ENCODE data around the gene TEX2. TPM values are rescaled to one million over a fixed set of nuclear protein-coding genes. Genes with fewer than 3 reads are reported as not detected.
"Not testable (repeated sequence)": the region's sequence is repeated elsewhere in the genome, so short reads cannot be mapped to it uniquely, and the experiment has no call there.

The TEX2 gene
- total RNA-seq, 1 experiment from 2014 or later, result 35.1 TPM

DNA sequence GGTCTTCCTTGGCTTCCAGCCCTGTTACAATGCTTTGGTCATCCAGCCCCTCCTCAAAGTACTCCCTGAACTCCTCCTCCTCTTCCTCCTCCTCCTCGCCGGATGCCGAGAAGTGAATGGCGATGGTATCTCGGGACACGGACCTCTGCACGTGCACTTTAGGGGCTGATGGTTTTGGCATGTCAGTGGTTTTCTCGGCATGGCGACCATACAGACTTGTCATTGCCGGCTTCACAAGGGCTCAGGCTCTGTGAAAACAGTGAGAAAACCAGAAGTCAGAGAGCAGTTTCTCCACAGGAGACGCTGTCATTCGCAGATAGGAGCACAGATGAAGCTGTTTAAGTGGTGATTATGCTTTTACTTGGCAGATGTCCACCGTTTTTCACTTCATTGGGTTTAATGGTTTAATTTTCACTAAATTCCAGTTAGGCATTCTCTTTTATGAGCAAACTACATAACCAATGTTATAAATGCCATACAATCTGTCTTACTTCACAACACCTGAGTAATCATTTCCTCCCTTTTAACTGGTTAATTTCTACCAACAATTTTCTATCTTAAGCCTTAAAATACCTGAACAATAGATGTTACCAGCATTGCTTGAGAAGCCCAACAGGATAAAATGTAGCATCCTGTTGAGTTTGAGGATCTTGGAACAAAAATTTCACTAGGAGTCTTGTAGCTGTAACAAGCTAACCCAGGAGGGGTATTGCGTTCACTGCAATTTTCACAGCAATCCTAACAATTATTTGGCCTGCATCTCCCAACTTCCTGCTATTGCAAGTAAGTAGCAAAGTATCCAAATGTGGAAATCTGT lies 48.9 kb downstream of the TEX2 start:
- DNase-seq (ENCODE audit: low read depth), result no peak

DNA sequence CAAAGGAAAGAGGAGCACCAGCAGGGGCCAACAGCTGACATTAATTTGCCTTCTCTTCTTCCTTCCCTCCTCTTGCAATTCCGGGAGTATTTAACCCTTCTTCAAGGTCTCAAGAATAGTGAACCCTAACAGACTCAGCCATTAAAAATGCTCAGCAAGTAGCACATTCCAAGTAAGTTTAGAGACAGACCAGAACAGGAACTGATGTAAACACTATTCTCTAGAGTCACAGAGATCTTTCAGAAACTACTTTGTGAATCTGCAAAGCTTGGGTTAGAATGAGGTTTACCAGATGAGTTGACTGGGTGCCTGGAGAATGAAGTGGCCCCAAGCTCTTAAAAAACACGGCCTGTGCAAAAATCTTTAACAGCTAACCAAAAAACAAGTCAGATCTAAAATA lies 50.9 kb downstream of the TEX2 start:
- DNase-seq (ENCODE audit: low read depth), result no peak

GRCh38 chr17:64209983-64210382 lies 53.1 kb downstream of the TEX2 start:
- no peak for DNase-seq (ENCODE audit: low read depth)

DNA sequence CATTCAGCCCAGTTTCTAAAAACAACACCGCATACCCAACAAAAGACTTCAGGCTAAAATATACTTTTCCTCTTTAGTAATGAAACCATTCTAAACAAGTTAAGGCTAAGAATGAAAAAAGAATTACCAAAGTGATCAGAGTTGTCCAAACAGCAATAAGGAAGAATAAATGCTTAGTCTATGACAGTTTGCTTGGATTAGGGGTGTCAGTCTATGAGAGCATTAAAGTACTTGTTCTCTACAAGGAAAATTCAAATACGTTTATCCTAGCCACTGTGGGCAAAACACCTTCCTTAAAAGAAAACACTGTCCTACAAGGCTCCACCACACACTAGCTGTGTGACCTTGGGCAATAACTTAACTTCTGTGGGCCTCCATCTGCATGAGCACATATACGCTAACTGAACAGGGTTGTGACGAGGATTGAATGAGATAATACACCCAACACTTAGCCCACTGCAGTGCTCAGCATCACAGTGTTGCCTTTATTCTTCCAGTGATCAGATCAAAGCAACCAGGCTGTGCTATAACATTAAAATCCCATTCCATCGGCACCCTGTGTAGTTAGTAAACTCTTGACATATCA lies 53.6 kb downstream of the TEX2 start:
- DNase-seq (ENCODE audit: low read depth), result no peak

DNA sequence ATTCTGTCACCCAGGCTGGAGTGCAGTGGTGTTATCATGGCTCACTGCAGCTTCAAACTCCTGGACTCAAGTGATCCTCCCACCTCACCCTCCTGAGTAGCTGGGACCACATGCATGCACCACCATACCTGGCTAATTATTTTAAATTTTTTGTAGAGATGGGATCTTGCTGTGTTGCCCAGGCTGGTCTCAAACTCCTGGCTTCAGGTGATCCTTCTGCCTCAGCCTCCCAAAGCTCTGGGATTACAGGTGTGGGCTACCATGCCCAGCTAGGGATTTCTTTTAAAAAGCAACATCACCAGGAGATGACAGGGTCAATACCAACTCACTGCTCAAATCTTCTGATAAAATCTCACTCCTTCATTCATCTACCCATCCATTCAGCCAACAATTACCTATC lies 54.4 kb downstream of the TEX2 start:
- not testable (repeated sequence) for DNase-seq (ENCODE audit: low read depth)

DNA sequence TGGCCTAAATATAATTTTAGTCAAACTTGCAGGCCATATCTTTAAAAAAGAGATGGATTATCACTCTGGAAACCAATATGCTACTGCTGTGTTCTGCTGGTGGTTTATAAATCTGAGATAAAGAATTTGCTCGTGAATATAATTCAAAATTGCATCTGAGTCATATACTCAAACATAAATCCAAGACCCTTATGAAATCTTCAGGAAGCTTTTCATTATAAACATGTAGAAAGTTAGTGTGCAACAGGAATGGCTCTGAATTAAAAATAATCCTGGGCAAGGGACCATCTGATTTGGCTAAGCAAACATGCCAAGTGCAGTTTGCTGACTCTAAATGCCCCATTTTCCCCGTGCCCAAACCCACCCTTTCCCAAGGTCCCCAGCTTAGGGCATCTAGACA lies 57.3 kb downstream of the TEX2 start:
- DNase-seq (ENCODE audit: low read depth), result no peak

- no peak for DNase-seq (ENCODE audit: low read depth)
Observed at GRCh38 chr17:64203630-64204029, 59.4 kb downstream of the TEX2 start.

DNA sequence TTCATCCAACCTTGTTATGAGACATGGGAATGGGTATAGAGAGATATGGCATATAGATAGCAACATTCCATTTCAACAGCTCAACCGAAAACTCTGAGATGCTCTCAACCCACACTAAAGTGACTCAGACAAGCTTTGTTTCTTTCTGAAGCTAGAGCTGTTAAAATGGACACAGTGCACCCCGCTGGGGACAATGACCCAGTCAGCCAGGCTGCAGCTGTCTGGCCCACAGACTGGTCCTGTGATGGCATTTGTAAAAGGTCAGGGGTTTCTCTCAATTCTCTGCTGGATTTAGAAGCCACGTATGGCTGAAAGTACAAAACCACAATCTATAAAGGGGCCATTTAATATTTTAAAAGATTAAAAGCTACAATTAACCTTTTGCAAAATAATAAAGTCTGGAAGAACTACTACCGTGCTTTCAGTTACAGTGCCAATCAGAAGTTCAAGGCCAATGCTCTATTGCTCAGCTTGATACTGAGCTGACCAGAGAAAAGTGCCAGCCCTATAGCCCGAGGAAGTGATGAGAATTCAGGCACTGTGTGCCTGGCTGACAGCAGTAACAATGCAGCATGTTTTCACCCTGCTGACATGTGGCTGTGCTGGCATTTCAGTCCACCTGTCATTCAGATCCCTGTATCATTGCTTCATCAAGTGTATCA lies 60.2 kb downstream of the TEX2 start:
- DNase-seq (ENCODE audit: low read depth), result peak; percentile 91

- peak; percentile 79 for DNase-seq (ENCODE audit: low read depth)
Observed at GRCh38 chr17:64200080-64201032, 62.7 kb downstream of the TEX2 start.

- no peak for DNase-seq (ENCODE audit: low read depth)
Observed at GRCh38 chr17:64198331-64199090, 64.5 kb downstream of the TEX2 start.

- DNase-seq (ENCODE audit: low read depth), result peak; percentile 90
Observed at GRCh38 chr17:64196601-64197000, 66.5 kb downstream of the TEX2 start.

GRCh38 chr17:64193561-64193960 lies 69.5 kb downstream of the TEX2 start:
- no peak for DNase-seq (ENCODE audit: low read depth)

DNA sequence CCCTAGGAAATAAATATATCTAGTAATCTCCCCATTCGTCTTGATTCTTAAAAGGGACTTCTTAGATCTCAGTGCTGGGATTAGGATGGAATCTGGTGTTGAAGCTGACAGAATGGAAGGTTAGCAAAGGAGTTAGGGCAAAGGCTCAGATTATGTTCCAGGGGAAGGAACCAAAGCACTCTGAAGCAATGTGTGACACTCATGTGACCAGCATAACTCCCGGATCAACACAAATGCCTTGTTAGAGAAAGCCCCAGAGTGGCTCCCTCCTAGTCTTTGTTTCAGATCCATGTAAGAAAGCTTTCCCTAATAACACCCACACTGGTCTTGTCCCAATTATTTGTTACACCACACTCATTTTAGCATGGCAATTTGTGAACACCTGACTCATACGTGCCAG lies 70.5 kb downstream of the TEX2 start:
- no peak for DNase-seq (ENCODE audit: low read depth)

DNA sequence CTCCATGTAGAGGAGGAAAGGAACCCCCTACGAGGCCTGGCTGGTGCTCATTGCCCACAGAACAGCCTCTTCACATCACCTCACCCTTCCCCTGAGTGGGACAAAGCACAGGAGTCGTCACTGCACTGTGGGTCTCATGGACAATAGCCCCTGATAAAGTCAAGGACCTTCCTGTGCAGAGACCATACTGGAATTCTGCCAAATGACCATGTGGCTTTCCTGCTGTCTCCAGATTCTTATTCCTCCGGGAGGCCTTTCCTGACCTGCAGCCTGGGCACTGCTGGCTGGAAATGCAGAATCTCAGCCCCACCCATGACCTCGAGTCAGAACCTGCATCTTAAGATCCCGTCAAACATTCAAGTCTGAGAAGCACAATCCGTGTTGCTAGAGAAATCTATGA lies 72.6 kb downstream of the TEX2 start:
- no peak for DNase-seq (ENCODE audit: low read depth)

- DNase-seq (ENCODE audit: low read depth), result no peak
Observed at GRCh38 chr17:64188088-64188487, 75.0 kb downstream of the TEX2 start.

- no peak for DNase-seq (ENCODE audit: low read depth)
Observed at GRCh38 chr17:64187093-64187895, 75.8 kb downstream of the TEX2 start.

- no peak for DNase-seq (ENCODE audit: low read depth)
Observed at GRCh38 chr17:64186171-64187092, 76.6 kb downstream of the TEX2 start.

GRCh38 chr17:64185557-64185956 lies 77.5 kb downstream of the TEX2 start:
- DNase-seq (ENCODE audit: low read depth), result peak; percentile 11

DNA sequence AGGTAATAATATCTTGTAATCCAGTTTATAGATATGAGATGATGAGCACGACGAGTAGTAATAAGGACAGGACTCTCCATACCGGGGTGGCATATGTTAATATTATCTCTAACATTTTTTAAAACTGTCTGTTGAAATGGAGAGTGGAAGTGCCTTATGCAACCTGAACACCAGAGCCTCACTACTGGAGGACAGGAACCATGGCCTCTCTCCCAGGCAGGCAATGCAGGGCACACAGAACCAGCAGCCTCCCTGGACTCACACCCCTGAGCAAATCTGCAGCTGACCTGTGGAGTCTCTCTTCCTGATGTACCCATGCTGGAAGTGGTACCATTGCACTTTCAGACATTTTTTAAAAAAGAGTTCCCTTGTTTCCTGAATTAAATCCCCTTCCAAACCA lies 78.0 kb downstream of the TEX2 start:
- DNase-seq (ENCODE audit: low read depth), result no peak

Measured in LHCN-M2 (cell line).